ENCODE results near the gene TMEM140. TPM values are rescaled to one million over a fixed set of nuclear protein-coding genes. Genes with fewer than 3 reads are reported as not detected.

TMEM140 gene
- total and polyA plus RNA-seq, 2 experiments from 2014 or later = 10.4 TPM; not detected in 1

- Histone ChIP-seq H3K27me3 (no peaks in the 10 kb centered on the region), H3K9me3 (ENCODE audit: low read depth) (peaks cover 4% of the 10 kb centered on the region), H3K4me1 (ENCODE audit: low read depth) (no peaks in the 10 kb centered on the region), H3K4me3 (no peak overlapping the region), H3K27ac (no peak overlapping the region), H3K36me3 (no peaks in the 10 kb centered on the region)
- TF ChIP-seq CTCF (IDR thresholded peaks at IDR 0.05; ENCODE audit: low read depth, low read length) = no peak
- DNase-seq (ENCODE audit: low read depth in 1 of 2, low spot score in 1 of 2) = no peak
These were observed 29.3 kb downstream of the TMEM140 start for GRCh38 chr7:135177028-135177696.

- no peaks in the 10 kb centered on the region for H3K36me3 ChIP-seq
- H3K9me3 ChIP-seq (ENCODE audit: low read depth) = peaks cover 4% of the 10 kb centered on the region
- no peak overlapping the region for H3K27ac ChIP-seq
- H3K27me3 ChIP-seq = no peaks in the 10 kb centered on the region
- no peak for DNase-seq (ENCODE audit: low read depth in 1 of 2, low spot score in 1 of 2)
- no peak for TF ChIP-seq CTCF (IDR thresholded peaks at IDR 0.05; ENCODE audit: low read depth, low read length)
- H3K4me3 ChIP-seq = no peak overlapping the region
- H3K4me1 ChIP-seq (ENCODE audit: low read depth) = no peaks in the 10 kb centered on the region
These were observed 30.5 kb downstream of the TMEM140 start for GRCh38 chr7:135178364-135178763.

GRCh38 chr7:135179321-135179925 lies 31.6 kb downstream of the TMEM140 start:
- H3K9me3 ChIP-seq (ENCODE audit: low read depth) = peaks cover 4% of the 10 kb centered on the region
- TF ChIP-seq CTCF (IDR thresholded peaks at IDR 0.05; ENCODE audit: low read depth, low read length) = no peak
- no peak for DNase-seq (ENCODE audit: low read depth in 1 of 2, low spot score in 1 of 2)

GRCh38 chr7:135180122-135180521 lies 32.2 kb downstream of the TMEM140 start:
- no peaks in the 10 kb centered on the region for H3K4me1 ChIP-seq (ENCODE audit: low read depth)

More at GRCh38 chr7:135179321-135179925, 31.6 kb downstream of the TMEM140 start:
- no peak overlapping the region for H3K4me3 ChIP-seq
- no peaks in the 10 kb centered on the region for H3K4me1 ChIP-seq (ENCODE audit: low read depth)
- H3K36me3 ChIP-seq = no peaks in the 10 kb centered on the region
- no peaks in the 10 kb centered on the region for H3K27me3 ChIP-seq
- no peak overlapping the region for H3K27ac ChIP-seq

GRCh38 chr7:135181261-135181928 lies 33.5 kb downstream of the TMEM140 start:
- TF ChIP-seq CTCF (IDR thresholded peaks at IDR 0.05; ENCODE audit: low read depth, low read length) = no peak
- Histone ChIP-seq H3K27ac (no peak overlapping the region), H3K4me3 (no peak overlapping the region), H3K27me3 (no peaks in the 10 kb centered on the region), H3K4me1 (ENCODE audit: low read depth) (no peaks in the 10 kb centered on the region), H3K36me3 (peaks cover 14% of the 10 kb centered on the region), H3K9me3 (ENCODE audit: low read depth) (peaks cover 4% of the 10 kb centered on the region)
- DNase-seq (ENCODE audit: low read depth in 1 of 2, low spot score in 1 of 2) = no peak

More at GRCh38 chr7:135180122-135180521, 32.2 kb downstream of the TMEM140 start:
- Histone ChIP-seq H3K9me3 (ENCODE audit: low read depth) (peaks cover 4% of the 10 kb centered on the region), H3K4me3 (no peak overlapping the region), H3K27me3 (no peaks in the 10 kb centered on the region), H3K36me3 (peaks cover 2% of the 10 kb centered on the region), H3K27ac (no peak overlapping the region)
- TF ChIP-seq CTCF (IDR thresholded peaks at IDR 0.05; ENCODE audit: low read depth, low read length) = no peak
- DNase-seq (ENCODE audit: low read depth in 1 of 2, low spot score in 1 of 2) = no peak
